NCI-H82 treated with DMSO at 0.1 percent for 48 hours (cell line): Measurements from ENCODE around the gene TNS2.
A peak's percentile ranks its signal among the peaks of the same experiment; 100 is the strongest.

Source experiments
- DNase-seq: peaks from one replicate; lab custom pipeline; 2025; ENCODE audit not compliant: unreplicated experiment; lab: John Stamatoyannopoulos, UW

Gene TNS2

DNA sequence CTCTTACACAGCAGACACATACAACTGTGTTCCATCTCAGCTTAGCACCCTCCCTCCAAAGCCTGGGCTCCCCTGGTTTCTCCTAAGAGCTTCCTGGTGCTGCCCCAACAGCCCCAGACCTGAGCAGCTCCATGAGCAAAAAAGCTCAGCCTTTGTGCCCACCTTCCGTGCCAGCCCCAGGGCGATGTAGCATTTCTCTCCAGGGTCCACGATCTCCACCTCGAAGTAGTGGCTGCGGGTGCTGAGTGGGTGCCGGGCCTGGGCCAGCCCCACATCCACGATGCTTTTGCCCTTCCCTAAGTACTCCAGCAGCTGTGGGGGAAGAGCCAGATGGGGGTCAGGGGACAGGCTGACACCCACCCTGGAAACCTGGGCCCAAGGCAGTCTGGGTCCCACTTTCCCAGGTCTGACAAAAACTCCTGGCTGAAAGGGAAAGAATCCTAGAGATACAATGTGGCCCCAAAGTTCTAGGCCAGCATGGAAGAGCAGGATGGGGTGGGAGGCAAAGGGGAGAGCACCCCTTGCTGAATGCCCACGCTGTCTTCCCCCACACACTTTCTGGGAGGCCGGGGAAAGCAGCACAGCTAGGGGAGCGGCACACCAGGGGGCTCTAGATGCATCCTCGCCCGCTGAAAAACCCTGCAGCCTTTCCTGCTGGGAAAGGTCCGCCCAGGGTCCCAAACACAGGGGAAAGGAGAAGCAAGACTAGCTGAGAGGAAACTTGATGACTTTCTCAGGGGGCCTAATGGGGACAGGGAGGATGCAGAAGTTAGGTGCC is 18.3 kb downstream of the TNS2 start:
- DNase-seq = no peak

GRCh38 chr12:53068811-53069585 is 19.1 kb downstream of the TNS2 start:
- no peak for DNase-seq

DNA sequence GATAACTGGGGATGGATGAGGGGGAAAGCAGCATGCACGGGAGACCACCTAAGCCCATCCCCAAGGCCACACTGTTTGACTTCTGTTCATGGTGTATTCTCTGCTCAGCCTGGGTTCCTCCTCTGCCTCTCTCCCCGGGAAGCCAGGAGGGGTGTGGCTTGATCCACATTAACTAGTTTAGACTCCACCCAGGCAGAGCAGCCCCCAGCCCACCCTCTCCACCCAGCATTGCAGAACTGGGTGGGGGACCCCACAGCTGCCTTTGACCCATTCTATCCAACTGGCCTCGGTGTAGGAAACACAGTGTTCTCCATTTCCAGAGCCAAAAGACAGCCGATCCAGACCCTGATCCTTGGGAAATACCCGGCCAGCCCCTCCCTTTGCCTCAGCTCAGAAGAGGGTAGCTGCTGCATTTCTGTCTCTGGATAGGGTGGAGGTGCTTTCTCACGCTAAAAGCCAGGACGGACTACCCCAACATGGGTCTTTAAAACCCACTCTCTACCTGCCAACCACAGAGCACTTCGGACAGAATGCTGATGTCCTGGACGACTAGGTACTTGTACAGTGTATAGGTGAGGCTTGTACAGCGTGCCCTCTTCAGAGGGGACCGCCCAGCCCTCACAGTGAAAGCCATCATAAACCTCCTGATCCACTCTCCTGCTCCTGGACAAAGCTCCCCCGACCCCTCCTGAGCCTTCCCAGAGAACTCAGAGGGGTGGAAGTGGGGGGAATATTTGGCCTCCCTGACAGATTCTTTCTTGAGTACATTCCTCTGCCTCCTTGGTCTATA is 20.0 kb downstream of the TNS2 start:
- no peak for DNase-seq

DNA sequence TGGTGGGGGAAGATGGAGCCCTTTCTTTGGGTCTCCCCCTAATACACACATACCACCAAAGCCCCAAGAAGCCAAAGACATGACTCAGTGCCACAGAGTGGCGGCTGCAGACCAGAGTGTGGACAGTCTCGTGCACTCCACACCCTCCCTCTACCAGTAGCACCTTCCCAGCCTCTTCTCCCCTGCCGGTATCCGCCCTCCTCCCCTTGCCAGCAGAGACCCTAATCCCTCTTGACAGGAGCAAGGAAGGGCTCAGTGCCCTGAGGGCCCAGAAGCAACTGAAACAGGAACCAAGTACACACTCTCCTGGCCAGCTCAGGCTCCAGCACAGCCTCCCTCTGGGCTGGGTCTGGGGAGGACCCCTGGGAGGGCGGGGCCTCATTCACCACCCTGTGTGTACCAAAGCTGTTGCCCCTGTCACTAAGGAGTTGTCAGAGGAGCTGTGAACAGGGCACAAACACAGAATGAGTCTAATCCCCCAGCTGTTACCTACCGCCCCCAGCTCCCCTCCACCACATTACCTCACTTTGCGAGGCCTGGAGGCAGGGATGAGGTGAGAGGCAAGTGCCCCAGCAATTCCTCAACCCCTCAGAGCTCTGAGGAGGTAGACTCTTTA is 21.1 kb downstream of the TNS2 start:
- peak; percentile 53 for DNase-seq

- DNase-seq = no peak
These were observed 22.0 kb downstream of the TNS2 start for GRCh38 chr12:53071591-53072551.

- no peak for DNase-seq
These were observed 24.0 kb downstream of the TNS2 start for GRCh38 chr12:53073881-53074280.

DNA sequence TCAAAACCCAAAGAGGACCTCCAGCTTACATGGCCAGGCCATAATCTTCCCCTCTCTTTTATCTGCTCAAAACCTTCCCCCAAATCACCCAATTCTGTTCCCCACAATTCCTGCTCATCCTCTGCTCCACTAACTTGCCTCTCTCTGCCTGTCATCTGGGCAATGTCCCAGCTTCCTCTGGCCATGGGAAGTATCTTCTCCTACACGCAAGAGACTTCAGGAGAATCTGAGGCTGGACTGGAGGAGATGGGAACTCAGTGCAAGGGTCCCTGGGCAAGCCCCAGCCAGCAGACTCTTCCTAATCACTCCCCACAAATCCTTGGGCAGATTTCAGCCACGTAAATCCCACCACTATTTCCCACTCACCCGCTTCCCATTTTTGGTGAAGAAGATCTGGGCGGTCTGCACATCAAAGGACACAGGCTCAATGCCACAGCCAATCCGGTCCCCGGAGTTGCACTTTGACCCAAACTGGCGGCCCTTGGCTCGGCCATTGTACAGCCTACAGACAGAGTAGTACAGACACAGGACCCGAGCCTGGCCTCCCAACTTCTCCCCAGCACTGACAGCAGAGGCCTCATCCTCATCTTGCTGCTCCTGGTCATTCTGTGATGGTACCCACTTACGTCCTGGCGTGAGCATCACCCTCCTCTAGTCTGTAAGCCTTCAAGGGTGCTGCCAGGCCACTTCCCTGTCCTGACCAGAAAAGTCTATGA is 24.6 kb downstream of the TNS2 start:
- no peak for DNase-seq

GRCh38 chr12:53074999-53075370 is 25.1 kb downstream of the TNS2 start:
- no peak for DNase-seq

- DNase-seq = no peak
These were observed 26.6 kb downstream of the TNS2 start for GRCh38 chr12:53076461-53076860.

DNA sequence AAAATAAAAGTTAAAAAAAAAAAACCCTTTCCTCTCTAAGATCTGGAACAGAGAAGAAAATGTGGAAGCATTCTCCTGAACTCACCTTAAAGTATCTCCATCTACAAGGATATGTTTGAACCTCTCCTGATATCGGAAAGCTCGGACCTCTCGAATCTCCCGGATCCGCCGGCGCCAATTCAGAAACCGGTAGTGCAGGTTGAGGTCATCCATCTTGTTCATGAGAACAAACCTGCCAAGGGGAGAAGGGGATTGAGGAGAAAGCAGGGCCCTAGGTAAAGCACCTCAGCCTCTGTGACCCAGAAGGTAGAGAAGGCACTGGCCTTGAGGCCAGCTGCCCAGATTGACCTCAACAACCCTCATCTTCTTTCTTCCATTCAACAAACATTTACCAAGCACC is 27.2 kb downstream of the TNS2 start:
- no peak for DNase-seq

DNA sequence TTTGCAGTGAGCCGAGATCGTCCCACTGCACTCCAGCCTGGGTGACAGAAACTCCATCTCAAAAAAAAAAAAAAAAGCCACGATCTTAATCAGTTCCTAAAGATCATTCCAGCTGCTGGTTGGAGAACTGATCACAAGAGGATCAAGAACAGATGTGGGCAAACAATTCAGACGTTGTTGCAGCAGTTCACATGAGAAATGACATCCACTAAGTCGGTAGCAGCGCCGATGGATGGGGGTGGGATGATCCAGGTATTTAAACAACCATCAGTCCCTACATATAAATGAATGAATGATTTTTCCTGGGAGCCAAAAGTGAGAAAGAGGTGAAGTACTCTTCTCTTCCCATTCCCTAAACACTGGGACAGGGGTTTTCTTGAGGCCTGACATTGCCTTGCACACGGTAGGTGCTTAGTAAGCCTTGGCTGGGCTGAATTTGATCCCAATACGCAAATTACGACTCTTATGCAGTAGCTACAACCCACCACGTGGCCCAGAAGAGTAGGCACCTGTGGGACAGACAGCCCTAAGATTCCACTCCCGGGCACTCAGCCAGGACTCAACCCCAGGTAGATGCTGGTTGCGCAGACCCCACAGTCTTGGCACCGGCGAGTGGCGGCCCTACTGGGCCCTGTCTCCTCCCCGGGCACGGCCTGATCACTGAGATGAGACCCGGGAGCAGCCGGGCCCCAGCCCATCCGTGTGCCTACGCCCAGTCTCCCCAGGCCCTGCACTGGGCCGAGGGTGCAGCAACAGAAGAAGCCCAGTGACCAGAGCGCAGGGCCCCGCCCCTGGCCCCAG is 28.8 kb downstream of the TNS2 start:
- DNase-seq = no peak

GRCh38 chr12:53079226-53080117 is 29.6 kb downstream of the TNS2 start, which contains the start of gene SPRYD3:
Gene SPRYD3, minus strand, starts transcription at chr12:53079390. Its CDS starts 57 bp downstream, at chr12:53079333.
- DNase-seq = peak; percentile 90

DNA sequence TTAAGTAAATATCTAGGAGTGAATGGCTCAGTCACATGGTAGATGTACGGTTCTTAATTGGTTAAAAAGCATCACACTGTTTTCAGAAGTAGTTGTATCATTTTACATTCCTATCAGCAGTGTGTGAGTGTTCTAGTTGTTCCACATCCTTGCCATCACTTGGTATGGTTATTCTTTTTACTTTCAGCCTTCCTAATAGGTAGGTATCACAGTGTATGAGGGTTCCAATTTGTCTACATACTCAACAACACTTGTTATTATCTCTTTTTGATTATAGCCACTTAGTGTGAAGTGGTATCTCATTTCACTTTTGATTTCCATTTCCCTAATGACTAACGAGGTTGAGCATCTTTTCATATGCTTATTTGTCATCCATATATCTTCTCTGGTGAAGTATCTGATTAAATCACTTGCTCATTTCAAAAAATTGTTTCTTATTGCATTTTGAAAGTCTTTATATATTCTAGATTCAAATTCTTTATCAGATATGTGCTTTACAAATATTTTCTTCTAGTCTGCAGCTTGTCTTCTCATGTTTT is 32.8 kb downstream of the TNS2 start:
- DNase-seq = no peak

- DNase-seq = no peak
These were observed 36.5 kb downstream of the TNS2 start for GRCh38 chr12:53086361-53086760.

- no peak for DNase-seq
These were observed 40.2 kb downstream of the TNS2 start for GRCh38 chr12:53090105-53090504.

GRCh38 chr12:53090554-53090953 is 40.7 kb downstream of the TNS2 start:
- no peak for DNase-seq

DNA sequence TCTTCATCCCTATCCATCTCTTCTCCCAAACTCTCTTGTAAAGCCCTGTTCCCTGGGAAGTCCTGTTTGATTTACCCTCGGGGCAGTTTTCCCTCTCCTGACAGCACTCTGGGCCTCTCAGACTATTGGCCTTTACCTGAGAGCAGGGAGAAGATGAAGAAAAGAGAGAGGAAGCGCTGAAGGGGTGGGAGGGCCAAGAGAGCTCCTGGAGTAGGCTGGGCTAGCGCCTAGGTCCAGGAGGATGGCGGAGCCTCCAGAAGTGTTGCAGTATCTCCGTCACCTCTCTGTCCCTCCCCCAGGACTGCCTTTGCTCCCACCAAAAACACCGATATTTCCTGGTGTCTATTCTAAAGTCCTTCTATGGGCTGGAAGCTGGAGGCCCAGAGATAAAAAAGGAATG is 41.9 kb downstream of the TNS2 start:
- no peak for DNase-seq
